Left renal pelvis (tissue), 4 donors: ENCODE data around the gene PGF. TPM values are rescaled to one million over a fixed set of nuclear protein-coding genes. Genes with fewer than 3 reads are reported as not detected.
"Not testable (repeated sequence)": the region's sequence is repeated elsewhere in the genome, so short reads cannot be mapped to it uniquely, and the experiment has no call there.

Source experiments
- DNase-seq, 4 donors: peaks; one replicate each; pipeline ENCODE4 v3.0.0-alpha.2; 2013; ENCODE audit warnings: low read depth in 4 of 4, low spot score in 3 of 4
- polyA plus RNA-seq, 4 donors: library from polyadenylated mRNA; unstranded; fragments of 120-200 nt; gene quantifications; one replicate each; pipeline ENCODE4 v1.2.1, GENCODE V29; 2013; ENCODE audit not compliant: insufficient read length in 4 of 4

Gene PGF
- 10 to 100 TPM in 1 of 4 donors, 1 to 10 TPM in 3; 5.7 to 12.5 (median 8.4) TPM for polyA plus RNA-seq

- DNase-seq, result no peak
Observed at GRCh38 chr14:74955229-74956026, at the start of gene PGF. TSS of gene PGF (minus strand) at chr14:74955597. CDS start at chr14:74955242, 355 bp downstream.

- DNase-seq, result no peak
Observed at GRCh38 chr14:75003250-75004027, 48.0 kb upstream of the PGF start.

GRCh38 chr14:75002392-75003249 is 47.2 kb upstream of the PGF start, which contains the start of gene EIF2B2:
TSS of gene EIF2B2 (plus strand) at chr14:75002921. CDS start at chr14:75002991, 70 bp downstream.
- peak; percentile 92 to 97 (median 96) for DNase-seq

DNA sequence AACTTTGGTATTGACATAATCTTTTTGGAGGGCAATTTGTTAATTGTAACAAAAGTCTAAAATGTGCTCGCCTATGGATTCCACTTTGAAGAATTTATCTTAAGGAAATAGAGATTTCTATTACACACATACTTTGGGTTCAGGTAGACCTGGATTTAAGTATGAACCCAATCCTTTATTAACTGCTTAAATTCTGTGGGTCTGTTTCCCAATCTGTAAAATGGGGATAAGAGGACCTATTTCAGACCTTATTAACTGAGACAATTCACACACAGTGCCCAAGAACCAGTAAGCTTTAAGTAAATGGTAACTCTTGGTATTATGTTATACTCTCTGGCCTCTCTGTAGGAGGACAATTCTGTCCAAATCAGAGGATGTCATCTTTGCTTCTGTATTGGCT is 46.5 kb upstream of the PGF start:
- DNase-seq, result no peak

DNA sequence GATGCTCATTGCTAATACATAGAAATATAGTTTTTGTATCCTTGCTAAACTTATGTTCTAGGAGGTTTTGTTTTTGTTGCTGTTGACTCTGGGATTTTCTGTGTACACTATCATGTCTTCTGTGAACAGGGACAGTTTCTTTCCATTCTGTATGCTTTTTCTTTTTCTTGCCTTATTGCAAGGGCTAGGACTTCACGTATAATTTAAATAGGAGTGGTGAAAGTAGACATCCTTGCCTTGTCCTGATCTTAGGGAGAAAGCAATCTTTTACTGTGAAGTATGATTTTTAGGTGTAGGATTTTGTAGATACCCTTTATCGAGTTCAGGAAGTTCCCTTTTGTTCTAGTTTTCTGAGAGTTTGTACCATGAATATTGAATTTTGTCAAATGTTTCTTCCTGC is 45.9 kb upstream of the PGF start:
- DNase-seq, result no peak

- DNase-seq, result not testable (repeated sequence)
Observed at GRCh38 chr14:74995781-74996180, 40.4 kb upstream of the PGF start.

DNA sequence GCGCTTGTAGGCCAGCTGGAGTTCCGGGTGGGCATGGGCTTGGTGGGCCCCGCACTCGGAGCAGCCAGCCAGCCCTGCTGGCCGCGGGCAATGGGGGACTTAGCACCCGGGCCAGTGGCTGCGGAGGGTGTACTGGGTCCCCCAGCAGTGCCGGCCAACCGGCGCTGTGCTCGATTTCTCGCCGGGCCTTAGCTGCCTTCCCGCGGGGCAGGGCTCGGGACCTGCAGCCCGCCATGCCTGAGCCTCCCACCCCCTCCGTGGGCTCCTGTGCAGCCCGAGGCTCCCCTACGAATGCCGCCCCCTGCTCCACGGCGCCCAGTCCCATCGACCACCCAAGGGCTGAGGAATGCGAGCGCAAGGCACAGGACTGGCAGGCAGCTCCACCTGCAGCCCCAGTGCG is 38.8 kb upstream of the PGF start:
- DNase-seq, result not testable (repeated sequence)

DNA sequence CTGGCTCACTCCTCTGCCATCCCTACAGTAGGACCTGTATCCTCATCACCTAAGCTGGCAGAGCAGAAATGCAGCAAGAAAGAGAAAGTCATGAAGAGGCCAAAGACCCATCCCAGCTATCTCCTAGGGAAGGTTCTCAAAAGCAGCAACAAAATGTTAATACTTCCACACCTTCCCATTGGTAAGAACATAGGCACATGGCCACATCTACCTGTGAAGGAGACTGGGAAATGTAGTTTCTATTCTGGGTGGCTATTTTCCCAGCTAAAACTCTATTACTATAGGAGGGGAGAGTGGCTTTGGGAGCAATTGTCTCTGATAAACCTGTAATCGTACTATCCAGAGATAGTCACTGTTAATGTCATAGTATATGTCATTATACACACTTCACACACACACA is 33.6 kb upstream of the PGF start:
- no peak for DNase-seq

DNA sequence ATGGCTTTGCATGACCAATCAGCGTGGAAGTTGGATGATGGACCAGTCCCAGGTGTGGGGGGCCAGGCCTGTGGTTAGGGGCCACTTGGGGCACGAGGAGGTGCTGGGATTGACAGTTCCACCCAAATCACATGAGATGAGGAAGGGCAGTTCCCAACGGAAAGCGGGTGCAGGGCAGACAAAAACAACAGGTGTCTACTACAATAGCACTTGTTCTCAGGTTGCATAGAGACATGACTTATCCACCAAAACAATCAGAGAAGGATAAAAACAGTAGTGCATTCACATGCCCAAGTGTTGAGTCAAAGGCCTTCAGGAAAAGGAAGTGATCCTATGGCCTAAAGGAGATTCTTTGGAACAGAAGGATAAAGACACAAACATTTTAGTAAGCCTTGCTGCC is 32.7 kb upstream of the PGF start:
- DNase-seq, result no peak

DNA sequence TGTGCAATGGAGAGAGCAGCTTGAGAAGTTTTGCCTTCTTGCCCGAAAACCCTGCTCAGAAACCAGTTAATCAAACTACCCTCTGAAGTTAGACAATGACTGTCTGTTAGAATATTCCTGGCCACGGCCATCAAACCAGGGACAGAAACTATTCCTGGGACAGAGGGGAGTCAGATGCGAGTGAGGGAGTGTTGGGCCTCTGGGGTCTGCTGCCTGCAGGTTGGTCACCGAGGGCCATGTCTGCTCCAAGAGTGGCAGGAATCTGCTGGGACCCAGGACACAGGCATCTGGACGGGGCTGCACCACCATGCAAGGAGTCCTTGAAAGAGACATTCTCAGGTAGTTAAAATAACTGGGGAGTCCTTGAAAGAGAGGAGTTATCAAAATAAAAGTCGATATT is 30.4 kb upstream of the PGF start:
- DNase-seq, result no peak

- no peak for DNase-seq
Observed at GRCh38 chr14:74985028-74985310, 29.6 kb upstream of the PGF start.

GRCh38 chr14:74984236-74985027 is 29.0 kb upstream of the PGF start:
- DNase-seq, result no peak

DNA sequence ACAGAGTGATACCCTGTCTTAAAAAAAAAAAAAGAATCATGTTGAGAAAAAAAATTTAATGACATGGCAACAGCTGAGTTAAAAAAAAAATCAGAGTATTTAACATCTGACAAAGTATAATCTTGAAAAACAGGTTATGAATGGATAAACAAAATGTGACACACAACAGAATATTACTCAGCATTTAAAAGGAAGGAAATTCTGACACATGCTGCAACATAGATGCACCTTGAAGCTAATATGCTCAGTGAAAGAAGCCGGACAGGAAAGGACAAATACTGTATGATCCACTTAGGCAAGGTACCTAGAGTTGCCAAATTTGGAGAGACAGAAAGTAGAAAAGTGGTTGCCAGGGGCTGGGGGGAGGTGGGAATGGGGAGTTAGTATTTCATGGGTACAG is 27.9 kb upstream of the PGF start:
- DNase-seq, result no peak

DNA sequence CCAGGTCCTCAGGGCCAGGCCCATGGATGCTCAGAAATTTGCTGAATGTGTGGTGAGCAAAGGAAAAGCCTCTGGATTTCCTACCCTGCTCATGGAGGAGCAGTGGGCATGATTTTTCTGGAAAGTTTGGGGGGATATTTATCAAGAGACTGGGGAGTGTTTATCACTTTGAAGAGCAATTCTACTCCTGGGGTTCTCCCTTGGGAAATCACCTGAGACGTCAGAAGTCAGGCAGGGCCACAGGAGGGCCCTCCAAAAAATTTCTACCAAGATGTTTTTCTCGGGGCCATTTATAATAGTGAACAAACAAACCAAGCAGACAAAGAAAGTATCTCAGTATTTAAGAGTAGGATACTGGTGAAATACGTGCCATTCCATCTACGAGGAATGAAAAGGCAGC is 27.3 kb upstream of the PGF start:
- no peak for DNase-seq

- no peak for DNase-seq
Observed at GRCh38 chr14:74981833-74982232, 26.4 kb upstream of the PGF start.

DNA sequence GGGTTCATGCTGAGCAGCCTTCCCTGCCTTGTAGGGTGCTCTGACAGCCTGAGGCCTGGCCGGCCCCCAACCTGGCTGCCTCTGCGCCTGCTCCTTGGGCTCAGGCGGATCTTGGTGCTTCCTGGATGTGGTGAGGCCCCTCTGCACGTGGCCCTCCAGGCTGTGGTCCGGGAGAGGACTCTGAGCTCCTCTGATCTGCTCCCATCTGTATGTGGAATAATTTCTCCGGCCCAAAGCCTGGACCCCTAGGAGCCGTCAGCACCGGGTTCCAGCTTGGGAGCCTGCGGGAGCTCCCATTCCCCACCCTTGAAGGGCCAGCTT is 26.0 kb upstream of the PGF start:
- DNase-seq, result no peak

- DNase-seq, result no peak
Observed at GRCh38 chr14:74980731-74981461, 25.5 kb upstream of the PGF start.

DNA sequence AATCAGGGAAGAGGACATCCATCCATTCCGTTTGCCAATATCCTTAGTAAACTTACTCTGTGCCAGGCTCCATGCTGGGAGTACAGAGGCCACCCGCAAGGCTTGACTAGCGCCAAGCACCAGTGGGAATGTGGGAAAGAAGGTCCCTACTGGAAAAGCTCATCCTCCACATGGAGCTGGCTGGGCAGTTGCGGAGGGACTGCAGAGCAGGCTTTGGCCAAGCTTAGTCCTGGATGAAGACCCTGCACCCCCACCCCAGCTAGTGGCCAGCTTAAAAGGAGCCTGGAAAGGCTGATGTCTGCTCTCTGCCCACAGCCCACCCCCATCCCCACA is 25.0 kb upstream of the PGF start:
- DNase-seq, result no peak

DNA sequence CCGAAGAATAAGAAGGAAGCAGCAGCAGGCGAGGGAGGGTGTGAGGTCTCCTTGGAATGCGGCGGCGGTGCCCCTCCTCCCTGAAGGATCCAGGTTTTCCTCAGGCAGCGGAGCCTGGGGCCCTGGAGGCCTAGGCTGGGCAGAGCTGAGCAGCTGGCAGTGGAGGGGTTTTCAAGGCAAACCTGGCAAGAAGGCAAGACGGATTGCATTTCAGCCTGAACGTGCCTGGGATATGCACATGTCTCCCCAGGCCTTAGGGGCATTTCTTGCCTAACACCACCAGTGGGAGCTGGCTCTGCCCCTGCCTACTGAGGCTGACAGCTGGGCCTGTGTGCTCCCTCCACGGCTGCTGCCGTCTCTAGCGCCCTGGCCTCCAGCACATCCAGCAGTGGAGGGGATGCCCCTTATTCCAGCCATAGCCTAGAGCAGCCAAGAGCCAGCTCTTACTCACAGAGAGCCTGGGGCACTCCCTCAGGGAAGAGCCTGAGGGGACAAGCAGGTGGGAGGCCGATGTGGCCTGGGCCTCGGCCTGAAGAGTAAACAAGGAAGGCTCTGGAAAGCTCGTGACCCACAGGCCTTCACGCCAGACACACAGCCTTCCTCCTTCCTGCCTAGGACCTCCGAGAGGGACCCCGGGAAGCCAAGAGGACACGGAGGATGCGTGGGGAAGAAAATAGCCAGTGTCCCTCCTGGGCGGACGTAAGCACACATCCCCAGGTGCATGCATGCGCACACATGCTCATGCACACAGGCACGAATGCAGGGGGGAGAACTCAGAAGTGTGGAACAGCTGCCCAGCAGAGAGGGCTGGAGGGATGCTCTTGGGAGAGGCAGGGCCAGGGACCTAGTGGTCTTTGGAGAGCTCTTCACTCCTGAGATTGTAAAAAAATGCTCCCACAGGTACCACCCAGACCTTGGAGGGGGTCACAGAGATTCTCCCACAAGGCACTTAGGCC is 24.3 kb upstream of the PGF start:
- no peak for DNase-seq
